NCI-H345 treated with DMSO at 0.1 percent for 48 hours (cell line): ENCODE results near the gene DNAJC13.
A peak's percentile ranks its signal among the peaks of the same experiment; 100 is the strongest.
"Not testable (repeated sequence)": the region's sequence is repeated elsewhere in the genome, so short reads cannot be mapped to it uniquely, and the experiment has no call there.

Experiments
- DNase-seq: peaks from one replicate; lab custom pipeline; 2025; ENCODE audit not compliant: unreplicated experiment; lab: John Stamatoyannopoulos, UW

Gene DNAJC13

GRCh38 chr3:132416807-132417694 lies at the start of gene DNAJC13:
DNAJC13 (plus strand) TSS chr3:132417502; CDS start chr3:132434551, 17,049 bp downstream.
- peak; percentile 90 for DNase-seq

- no peak for DNase-seq
These were observed 48.8 kb upstream of the DNAJC13 start for GRCh38 chr3:132368515-132368914.

- no peak for DNase-seq
These were observed 48.3 kb upstream of the DNAJC13 start for GRCh38 chr3:132368962-132369361.

- not testable (repeated sequence) for DNase-seq
These were observed 40.4 kb upstream of the DNAJC13 start for GRCh38 chr3:132376945-132377354.

GRCh38 chr3:132378048-132378762 lies 39.1 kb upstream of the DNAJC13 start:
- DNase-seq: no peak

- DNase-seq: peak; percentile 53
These were observed 38.5 kb upstream of the DNAJC13 start for GRCh38 chr3:132378846-132379245.

- no peak for DNase-seq
These were observed 36.4 kb upstream of the DNAJC13 start for GRCh38 chr3:132380920-132381319.

GRCh38 chr3:132381348-132381944 lies 35.9 kb upstream of the DNAJC13 start:
- DNase-seq: no peak

- DNase-seq: no peak
These were observed 35.0 kb upstream of the DNAJC13 start for GRCh38 chr3:132382267-132382666.

- DNase-seq: no peak
These were observed 34.6 kb upstream of the DNAJC13 start for GRCh38 chr3:132382688-132383194.

- DNase-seq: no peak
These were observed 31.0 kb upstream of the DNAJC13 start for GRCh38 chr3:132386259-132386658.

- DNase-seq: not testable (repeated sequence)
These were observed 24.6 kb upstream of the DNAJC13 start for GRCh38 chr3:132392675-132393074.

- no peak for DNase-seq
These were observed 23.0 kb upstream of the DNAJC13 start for GRCh38 chr3:132394320-132394719.

- no peak for DNase-seq
These were observed 22.2 kb upstream of the DNAJC13 start for GRCh38 chr3:132395126-132395525.

- no peak for DNase-seq
These were observed 21.0 kb upstream of the DNAJC13 start for GRCh38 chr3:132396255-132396654.

- DNase-seq: not testable (repeated sequence)
These were observed 20.5 kb upstream of the DNAJC13 start for GRCh38 chr3:132396776-132397175.

GRCh38 chr3:132399054-132399929 lies 18.0 kb upstream of the DNAJC13 start:
- DNase-seq: no peak

- DNase-seq: no peak
These were observed 16.0 kb upstream of the DNAJC13 start for GRCh38 chr3:132401255-132401654.

- no peak for DNase-seq
These were observed 13.0 kb upstream of the DNAJC13 start for GRCh38 chr3:132404276-132404675.

- DNase-seq: no peak
These were observed 12.1 kb upstream of the DNAJC13 start for GRCh38 chr3:132405188-132405587.
